ENCODE measurements around the gene FAM107B. TPM values are rescaled to one million over a fixed set of nuclear protein-coding genes. Genes with fewer than 3 reads are reported as not detected.

Gene FAM107B
- total and polyA plus RNA-seq, 2 of the 4 experiments (the other 2 are of a cell fraction), result 26.4 to 27.1 TPM

GRCh38 chr10:14703631-14704001 lies 71.1 kb downstream of the FAM107B start:
- no peak overlapping the region for H3K9ac ChIP-seq (ENCODE audit: low read depth, low read length)
- dilution Hi-C loops (cut with HindIII; ENCODE audit: low sequenced_read_pairs, unreplicated experiment), result no loop called here
- WGBS, 2 experiments (ENCODE audit: extremely low coverage in 2 of 2, insufficient read length in 1 of 2), result no CpG with 5 or more reads among the region's 3 CpGs
- no peak overlapping the region for H3K27ac ChIP-seq (ENCODE audit: insufficient read depth, low read length)
- H3K4me1 ChIP-seq (ENCODE audit: control insufficient read depth, insufficient read depth, low read length), result peaks cover 3% of the 10 kb centered on the region; the same call in 1 of the 2 replicates
- DNase-seq (no peak), ATAC-seq (ENCODE audit: low read depth) (no peak)
- no peak overlapping the region for H4K91ac ChIP-seq (ENCODE audit: insufficient read depth, low read depth, low read length)
- H3K9me1 ChIP-seq (ENCODE audit: insufficient read depth, low read length), result no peaks in the 10 kb centered on the region
- no peaks in the 10 kb centered on the region for H4K20me1 ChIP-seq (ENCODE audit: insufficient read depth, low read length)
- H2BK5ac ChIP-seq (ENCODE audit: low read depth, low read length, poor library complexity, severe bottlenecking), result no peak overlapping the region
- CTCF ChIA-PET, result no interaction called here
- TF ChIP-seq MAFK (IDR thresholded peaks at IDR 0.05; ENCODE audit: low read depth, low read length) (no peak), CEBPB (IDR thresholded peaks at IDR 0.05; ENCODE audit: low read depth, low read length) (no peak), NFE2L2 (IDR thresholded peaks at IDR 0.05; ENCODE audit: low read depth, low read length) (no peak), SMC3 (IDR thresholded peaks at IDR 0.05; ENCODE audit: low read depth, low read length) (no peak), BHLHE40 (IDR thresholded peaks at IDR 0.05; ENCODE audit: low read depth, low read length) (no peak), USF2 (IDR thresholded peaks at IDR 0.05; ENCODE audit: low read depth, low read length) (no peak), POLR2A (IDR thresholded peaks at IDR 0.05; ENCODE audit: low read depth, low read length) (no peak), RAD21 (IDR thresholded peaks at IDR 0.05; ENCODE audit: low read length) (no peak)
- TF ChIP-seq, protein P1, sequence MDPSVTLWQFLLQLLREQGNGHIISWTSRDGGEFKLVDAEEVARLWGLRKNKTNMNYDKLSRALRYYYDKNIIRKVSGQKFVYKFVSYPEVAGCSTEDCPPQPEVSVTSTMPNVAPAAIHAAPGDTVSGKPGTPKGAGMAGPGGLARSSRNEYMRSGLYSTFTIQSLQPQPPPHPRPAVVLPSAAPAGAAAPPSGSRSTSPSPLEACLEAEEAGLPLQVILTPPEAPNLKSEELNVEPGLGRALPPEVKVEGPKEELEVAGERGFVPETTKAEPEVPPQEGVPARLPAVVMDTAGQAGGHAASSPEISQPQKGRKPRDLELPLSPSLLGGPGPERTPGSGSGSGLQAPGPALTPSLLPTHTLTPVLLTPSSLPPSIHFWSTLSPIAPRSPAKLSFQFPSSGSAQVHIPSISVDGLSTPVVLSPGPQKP (IDR thresholded peaks at IDR 0.05; ENCODE audit: borderline replicate concordance, low read depth, low read length), result no peak
- TF ChIP-seq, protein P2, sequence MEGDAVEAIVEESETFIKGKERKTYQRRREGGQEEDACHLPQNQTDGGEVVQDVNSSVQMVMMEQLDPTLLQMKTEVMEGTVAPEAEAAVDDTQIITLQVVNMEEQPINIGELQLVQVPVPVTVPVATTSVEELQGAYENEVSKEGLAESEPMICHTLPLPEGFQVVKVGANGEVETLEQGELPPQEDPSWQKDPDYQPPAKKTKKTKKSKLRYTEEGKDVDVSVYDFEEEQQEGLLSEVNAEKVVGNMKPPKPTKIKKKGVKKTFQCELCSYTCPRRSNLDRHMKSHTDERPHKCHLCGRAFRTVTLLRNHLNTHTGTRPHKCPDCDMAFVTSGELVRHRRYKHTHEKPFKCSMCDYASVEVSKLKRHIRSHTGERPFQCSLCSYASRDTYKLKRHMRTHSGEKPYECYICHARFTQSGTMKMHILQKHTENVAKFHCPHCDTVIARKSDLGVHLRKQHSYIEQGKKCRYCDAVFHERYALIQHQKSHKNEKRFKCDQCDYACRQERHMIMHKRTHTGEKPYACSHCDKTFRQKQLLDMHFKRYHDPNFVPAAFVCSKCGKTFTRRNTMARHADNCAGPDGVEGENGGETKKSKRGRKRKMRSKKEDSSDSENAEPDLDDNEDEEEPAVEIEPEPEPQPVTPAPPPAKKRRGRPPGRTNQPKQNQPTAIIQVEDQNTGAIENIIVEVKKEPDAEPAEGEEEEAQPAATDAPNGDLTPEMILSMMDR (conservative IDR thresholded peaks at IDR 0.05; ENCODE audit: low read depth, low read length), result no peak
- H4K5ac ChIP-seq (ENCODE audit: low read depth, low read length), result no peak overlapping the region
- H3K14ac ChIP-seq (replicated peaks; ENCODE audit: low read depth, low read length), result no peak overlapping the region
- no peak overlapping the region for H2AK5ac ChIP-seq (ENCODE audit: low read depth, low read length)
- BruUV-seq (replicated peaks), result no TSS peak
- no peak overlapping the region for H3K4ac ChIP-seq (ENCODE audit: low read depth, low read length)
- no peak overlapping the region for H3K56ac ChIP-seq (ENCODE audit: extremely low read depth, insufficient read depth, low read length)
- H3K9me3 ChIP-seq (ENCODE audit: control insufficient read depth, insufficient read depth, low read length), result no peaks in the 10 kb centered on the region
- H3K4me3 ChIP-seq (ENCODE audit: insufficient read depth, low read depth, low read length), result no peak overlapping the region
- no peaks in the 10 kb centered on the region for H3K27me3 ChIP-seq (ENCODE audit: control insufficient read depth, insufficient read depth, low read length)
- no peak overlapping the region for H2BK15ac ChIP-seq (ENCODE audit: low read depth, low read length)
- no peak overlapping the region for H2AFZ ChIP-seq (replicated peaks; ENCODE audit: low read length, poor library complexity)
- in situ Hi-C loops (cut with MboI; ENCODE audit: low sequenced_read_pairs), result no loop called here
- H3K79me1 ChIP-seq (ENCODE audit: low read depth in 1 of 2, low read length in 2 of 2), result no peaks in the 10 kb centered on the region
- no peak overlapping the region for H2BK20ac ChIP-seq (ENCODE audit: low read depth, low read length)
- no peak overlapping the region for H4K8ac ChIP-seq (ENCODE audit: low read depth in 2 of 2, low read length in 2 of 2)
- H2BK120ac ChIP-seq (ENCODE audit: low read depth, low read length), result no peak overlapping the region
- POLR2A ChIA-PET (ENCODE audit: unreplicated experiment), result no interaction called here
- intact Hi-C loops (cut with micrococcal nuclease), result no loop called here
- H3K18ac ChIP-seq (ENCODE audit: low read depth, low read length), result no peak overlapping the region
- H2AK9ac ChIP-seq (replicated peaks; ENCODE audit: low read depth, low read length, poor library complexity), result no peak overlapping the region
- no peak overlapping the region for H3K4me2 ChIP-seq (ENCODE audit: low read depth, low read length)
- no peak overlapping the region for H3K23ac ChIP-seq (ENCODE audit: low read depth, low read length)
- no peaks in the 10 kb centered on the region for H3K36me3 ChIP-seq (ENCODE audit: control insufficient read depth, insufficient read depth, low read length)

All from IMR-90 (cell line).